22Rv1 (cell line): ENCODE data around the gene SRP72.

Source experiments
- H3K27ac ChIP-seq: fragments of 450-650 bp; 2 replicates; pipeline ENCODE4 v1.5.1; 2017
- ZFX ChIP-seq: fragments of 450-650 bp; IDR thresholded peaks from 2 replicates; pipeline ENCODE4 v1.6.1; 2017; ENCODE audit warnings: antibody characterized with exemption, borderline replicate concordance
- TF ChIP-seq, protein P1 (sequence below): fragments of 450-650 bp; IDR thresholded peaks from 2 replicates; pipeline ENCODE4 v1.5.1; 2017; ENCODE audit warnings: mild to moderate bottlenecking

SRP72 gene

GRCh38 chr4:56496241-56496640, 28.8 kb downstream of the SRP72 start:
- H3K27ac ChIP-seq: peak overlapping the region; percentile 4; the same call in 1 of the 2 replicates
- TF ChIP-seq, protein P1, sequence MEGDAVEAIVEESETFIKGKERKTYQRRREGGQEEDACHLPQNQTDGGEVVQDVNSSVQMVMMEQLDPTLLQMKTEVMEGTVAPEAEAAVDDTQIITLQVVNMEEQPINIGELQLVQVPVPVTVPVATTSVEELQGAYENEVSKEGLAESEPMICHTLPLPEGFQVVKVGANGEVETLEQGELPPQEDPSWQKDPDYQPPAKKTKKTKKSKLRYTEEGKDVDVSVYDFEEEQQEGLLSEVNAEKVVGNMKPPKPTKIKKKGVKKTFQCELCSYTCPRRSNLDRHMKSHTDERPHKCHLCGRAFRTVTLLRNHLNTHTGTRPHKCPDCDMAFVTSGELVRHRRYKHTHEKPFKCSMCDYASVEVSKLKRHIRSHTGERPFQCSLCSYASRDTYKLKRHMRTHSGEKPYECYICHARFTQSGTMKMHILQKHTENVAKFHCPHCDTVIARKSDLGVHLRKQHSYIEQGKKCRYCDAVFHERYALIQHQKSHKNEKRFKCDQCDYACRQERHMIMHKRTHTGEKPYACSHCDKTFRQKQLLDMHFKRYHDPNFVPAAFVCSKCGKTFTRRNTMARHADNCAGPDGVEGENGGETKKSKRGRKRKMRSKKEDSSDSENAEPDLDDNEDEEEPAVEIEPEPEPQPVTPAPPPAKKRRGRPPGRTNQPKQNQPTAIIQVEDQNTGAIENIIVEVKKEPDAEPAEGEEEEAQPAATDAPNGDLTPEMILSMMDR: no peak
- no peak for TF ChIP-seq ZFX

- peak within 1 kb of the TSS; percentile 57 for H3K27ac ChIP-seq
- TF ChIP-seq, protein P1: no peak
- TF ChIP-seq ZFX: no peak
These were observed 38.1 kb downstream of the SRP72 start, which contains the start of gene ARL9 for GRCh38 chr4:56505269-56506130. Gene ARL9, plus strand, starts transcription at chr4:56505791. Its CDS starts 72 bp downstream, at chr4:56505863.

DNA sequence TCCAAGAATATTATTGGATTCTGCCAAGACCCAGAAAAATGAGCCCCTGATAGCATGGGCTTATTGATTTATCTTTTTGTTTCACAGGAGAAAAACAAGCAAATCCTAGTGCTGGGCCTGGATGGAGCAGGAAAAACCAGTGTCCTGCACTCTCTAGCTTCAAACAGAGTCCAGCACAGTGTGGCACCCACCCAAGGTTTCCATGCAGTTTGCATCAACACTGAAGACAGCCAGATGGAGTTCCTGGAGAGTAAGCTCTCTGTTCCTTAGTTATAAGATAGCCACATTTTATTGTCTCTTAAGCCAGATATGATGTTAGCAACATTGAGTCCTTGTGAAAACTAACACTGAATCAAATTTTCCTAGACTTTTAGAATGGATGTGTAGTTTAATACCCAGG, 43.7 kb downstream of the SRP72 start:
- TF ChIP-seq ZFX: no peak
- TF ChIP-seq, protein P1: no peak
- no peak overlapping the region for H3K27ac ChIP-seq

DNA sequence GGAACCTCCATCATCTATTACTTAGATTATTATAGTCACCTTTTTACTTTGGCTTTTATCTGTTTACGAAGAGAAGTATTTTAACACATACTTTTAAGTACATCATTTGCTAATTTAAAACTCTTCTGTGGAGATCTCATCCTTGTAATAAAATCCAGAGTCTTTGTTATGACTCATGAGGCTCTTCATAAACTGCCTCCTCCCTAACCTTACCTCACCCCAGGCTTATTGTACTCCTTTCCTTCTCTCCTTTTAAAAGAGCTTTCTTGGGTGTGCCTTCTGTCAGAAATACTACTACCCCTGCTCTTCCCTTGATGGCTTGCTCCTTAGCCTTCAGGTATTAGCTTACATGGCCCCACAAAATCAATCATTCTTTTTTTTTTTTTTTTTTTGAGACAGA, 44.7 kb downstream of the SRP72 start:
- H3K27ac ChIP-seq: no peak overlapping the region
- no peak for TF ChIP-seq ZFX
- TF ChIP-seq, protein P1: no peak

- TF ChIP-seq, protein P1: no peak
- TF ChIP-seq ZFX: no peak
- no peak overlapping the region for H3K27ac ChIP-seq
These were observed 46.1 kb downstream of the SRP72 start for GRCh38 chr4:56513517-56513916.

DNA sequence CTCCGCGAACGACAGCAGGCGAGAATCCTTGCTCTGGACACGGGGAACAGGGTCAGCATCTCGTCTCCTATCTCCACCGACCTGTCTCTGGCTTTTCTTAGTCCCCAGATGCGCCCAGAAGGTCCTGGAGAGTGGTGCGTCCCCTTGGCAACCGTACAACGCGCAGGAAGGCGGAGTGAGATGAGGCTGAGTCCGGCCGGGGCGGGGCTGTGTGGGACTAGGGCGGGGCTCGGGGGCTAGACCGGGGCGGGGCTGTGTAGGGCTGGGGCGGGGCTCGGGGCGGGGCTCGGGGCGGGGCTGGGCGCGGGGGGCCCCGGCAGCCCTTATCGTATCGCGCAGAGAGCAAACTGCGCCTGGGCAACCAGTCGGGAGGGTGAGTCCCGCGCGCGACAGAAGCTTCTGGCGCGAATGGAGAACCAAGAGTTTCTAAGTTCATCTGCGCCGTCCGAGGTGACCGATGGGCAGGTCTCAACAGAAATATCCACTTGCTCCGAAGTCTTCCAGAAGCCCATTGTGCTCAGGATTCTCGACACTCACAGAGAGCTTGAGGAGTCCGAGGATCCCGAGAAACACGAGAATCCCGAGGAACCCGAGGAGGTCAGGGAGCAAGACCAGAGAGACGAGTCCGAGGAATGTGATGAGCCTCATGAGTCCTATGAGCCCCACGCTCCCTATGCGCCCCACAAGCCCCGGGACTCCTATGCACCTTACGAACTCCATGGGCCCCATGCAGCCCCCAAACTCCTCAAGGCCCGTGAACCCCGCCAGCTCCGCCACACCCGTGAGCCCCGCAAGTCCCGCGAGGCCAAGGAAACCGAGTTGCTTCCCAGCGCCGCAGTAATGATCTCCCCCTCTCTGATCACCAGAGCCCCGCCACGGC, 63.1 kb downstream of the SRP72 start:
- TF ChIP-seq, protein P1: no peak
- no peak for TF ChIP-seq ZFX
- H3K27ac ChIP-seq: no peak overlapping the region
